ENCODE results near the gene MYLK4.

DNA sequence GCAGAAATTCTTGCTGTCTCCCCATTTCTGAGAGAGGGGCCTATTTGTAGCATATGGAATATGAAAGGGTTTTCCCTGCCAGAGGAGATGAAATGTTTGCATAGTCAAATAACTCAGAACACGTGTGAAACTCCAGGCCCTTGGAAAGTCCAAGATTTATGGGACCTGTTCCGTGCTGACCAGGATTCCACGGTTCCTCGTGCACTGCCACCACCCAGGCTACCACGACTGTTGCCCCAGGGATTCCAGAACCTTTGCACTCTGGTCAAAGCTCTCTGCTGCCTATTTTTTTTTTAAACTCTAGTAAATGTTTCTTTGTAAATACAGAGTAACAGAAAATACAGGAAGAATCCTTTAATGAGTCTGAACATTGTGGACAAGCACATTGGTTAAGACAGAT is 35.0 kb downstream of the MYLK4 start:
- TF ChIP-seq CTCF (IDR thresholded peaks at IDR 0.05) (no peak), ZFX (IDR thresholded peaks at IDR 0.05; ENCODE audit: borderline replicate concordance) (no peak)
